WTC11 (cell line): ENCODE measurements around the gene LILRB3. TPM values are rescaled to one million over a fixed set of nuclear protein-coding genes. Genes with fewer than 3 reads are reported as not detected.
A peak's percentile ranks its signal among the peaks of the same experiment; 100 is the strongest.
"Not testable (repeated sequence)": the region's sequence is repeated elsewhere in the genome, so short reads cannot be mapped to it uniquely, and the experiment has no call there.

Experiments
- ATAC-seq: fragments of 200-7000 bp; cut with Tn5 transposase; 2 replicates; pipeline ENCODE4 v1.10.0; 2021; ENCODE audit warnings: mild to moderate bottlenecking, moderate library complexity
- CTCF ChIA-PET: fragments of 300-600 bp; sonication (Branson Sonifier 250); formaldehyde crosslinking; loops from one replicate; lab custom pipeline; 2021; ENCODE audit warnings: antibody characterized with exemption; lab: Charles Lee
- POLR2A ChIA-PET: fragments of 350-600 bp; sonication (Branson Sonifier 250); formaldehyde crosslinking; loops from one replicate; lab custom pipeline; 2021; ENCODE audit warnings: antibody characterized with exemption; lab: Charles Lee
- DNase-seq: peaks from one replicate; pipeline ENCODE4 v3.0.0; 2021; ENCODE audit warnings: low spot score
- H3K27ac Mint-ChIP-seq: 2 replicates; pipeline ENCODE4 v1.8.0; 2021; ENCODE audit warnings: mixed read lengths
- H3K27me3 Mint-ChIP-seq: 2 replicates; pipeline ENCODE4 v1.8.0; 2021; ENCODE audit warnings: low read depth, mild to moderate bottlenecking, moderate library complexity, mixed read lengths
- H3K36me3 Mint-ChIP-seq: 2 replicates; pipeline ENCODE4 v1.8.0; 2021; ENCODE audit warnings: mixed read lengths
- H3K4me1 Mint-ChIP-seq: 2 replicates; pipeline ENCODE4 v1.8.0; 2022; ENCODE audit warnings: mixed read lengths
- H3K4me3 Mint-ChIP-seq: 2 replicates; pipeline ENCODE4 v1.8.0; 2021; ENCODE audit warnings: mild to moderate bottlenecking, moderate library complexity, mixed read lengths
- H3K9me3 Mint-ChIP-seq: 2 replicates; pipeline ENCODE4 v1.8.0; 2021; ENCODE audit warnings: mixed read lengths
- CTCF ChIP-seq: fragments of 200-600 bp; IDR thresholded peaks from 2 replicates; pipeline ENCODE4 v1.8.0; 2022; ENCODE audit warnings: antibody characterized with exemption
- E2F4 ChIP-seq: sonication (generic); formaldehyde crosslinking; IDR thresholded peaks from 2 replicates; pipeline ENCODE4 v1.8.1; 2022; ENCODE audit warnings: low read depth, mild to moderate bottlenecking, moderate library complexity, missing genetic modification reagents, borderline replicate concordance
- E2F5 ChIP-seq: sonication (generic); formaldehyde crosslinking; IDR thresholded peaks from 2 replicates; pipeline ENCODE4 v1.8.1; 2022; ENCODE audit warnings: mild to moderate bottlenecking, moderate library complexity, missing genetic modification reagents
- ETV6 ChIP-seq: sonication (generic); formaldehyde crosslinking; IDR thresholded peaks from 2 replicates; pipeline ENCODE4 v1.8.1; 2022; ENCODE audit warnings: mild to moderate bottlenecking, missing genetic modification reagents
- FOXK1 ChIP-seq: sonication (generic); formaldehyde crosslinking; IDR thresholded peaks from 2 replicates; pipeline ENCODE4 v1.8.0; 2022; ENCODE audit warnings: mild to moderate bottlenecking, moderate library complexity, missing genetic modification reagents
- HMGXB4 ChIP-seq: sonication (generic); formaldehyde crosslinking; IDR thresholded peaks from 2 replicates; pipeline ENCODE4 v1.8.1; 2023; ENCODE audit warnings: mild to moderate bottlenecking, moderate library complexity, missing genetic modification reagents
- MAX ChIP-seq: sonication (generic); formaldehyde crosslinking; IDR thresholded peaks from 2 replicates; pipeline ENCODE4 v1.8.0; 2022; ENCODE audit warnings: mild to moderate bottlenecking, missing genetic modification reagents
- RORB ChIP-seq: fragments of 250-450 bp; sonication (Bioruptor Pico); IDR thresholded peaks from 2 replicates; pipeline ENCODE4 v1.9.0; 2021; ENCODE audit warnings: mild to moderate bottlenecking
- SMAD3 ChIP-seq: sonication (generic); formaldehyde crosslinking; IDR thresholded peaks from 2 replicates; pipeline ENCODE4 v1.8.0; 2022; ENCODE audit warnings: missing genetic modification reagents, mild to moderate bottlenecking, borderline replicate concordance
- SP1 ChIP-seq: sonication (generic); formaldehyde crosslinking; conservative IDR thresholded peaks from 2 replicates; pipeline ENCODE4 v1.8.1; 2022; ENCODE audit warnings: missing genetic modification reagents
- TEAD1 ChIP-seq: sonication (generic); formaldehyde crosslinking; IDR thresholded peaks from 2 replicates; pipeline ENCODE4 v1.8.0; 2022; ENCODE audit warnings: mild to moderate bottlenecking, missing genetic modification reagents
- ZBTB21 ChIP-seq: sonication (generic); formaldehyde crosslinking; IDR thresholded peaks from 2 replicates; pipeline ENCODE4 v1.8.1; 2023; ENCODE audit warnings: mild to moderate bottlenecking, missing genetic modification reagents, borderline replicate concordance
- ZBTB43 ChIP-seq: sonication (generic); formaldehyde crosslinking; IDR thresholded peaks from 2 replicates; pipeline ENCODE4 v1.8.1; 2023; ENCODE audit warnings: mild to moderate bottlenecking, missing genetic modification reagents
- ZNF138 ChIP-seq: sonication (generic); formaldehyde crosslinking; conservative IDR thresholded peaks from 2 replicates; pipeline ENCODE4 v1.8.1; 2022; ENCODE audit warnings: mild to moderate bottlenecking, moderate library complexity, missing genetic modification reagents
- ZNF232 ChIP-seq: sonication (generic); formaldehyde crosslinking; IDR thresholded peaks from 2 replicates; pipeline ENCODE4 v1.8.0; 2022; ENCODE audit warnings: mild to moderate bottlenecking, missing genetic modification reagents
- total RNA-seq: library from RNA; stranded (reverse); gene quantifications from 3 replicates; pipeline ENCODE4 v1.2.3, GENCODE V29; 2021

The LILRB3 gene
- total RNA-seq, 1 experiment from 2014 or later, result not detected

- no peak overlapping the region for H3K4me3 Mint-ChIP-seq
- no peak overlapping the region for H3K27ac Mint-ChIP-seq
- peaks cover 32% of the 10 kb centered on the region for H3K36me3 Mint-ChIP-seq
- H3K9me3 Mint-ChIP-seq, result no peaks in the 10 kb centered on the region
- no peak for DNase-seq
- TF ChIP-seq SP1 (CRISPR knock-in tag) (no peak), E2F4 (CRISPR knock-in tag) (0 out of 2 replicates have a peak, but pooled peaks have one; percentile 2), TEAD1 (CRISPR knock-in tag) (no peak)
- no peaks in the 10 kb centered on the region for H3K27me3 Mint-ChIP-seq
- ChIA-PET POLR2A (no interaction called here), CTCF (interaction anchor here (0.7 to 1.2 kb wide), 2 partner anchors 12 to 82 kb away, joined by 3 read pairs; no protein-coding TSS in a partner anchor)
- no peak for ATAC-seq
- H3K4me1 Mint-ChIP-seq, result peaks cover 28% of the 10 kb centered on the region
These were observed 39.4 kb downstream of the LILRB3 start for GRCh38 chr19:54183431-54183830.

GRCh38 chr19:54181894-54182293 is 40.9 kb downstream of the LILRB3 start:
- H3K27me3 Mint-ChIP-seq, ATAC-seq, POLR2A ChIA-PET, H3K27ac Mint-ChIP-seq, H3K4me3 Mint-ChIP-seq, H3K9me3 Mint-ChIP-seq, DNase-seq: not testable (repeated sequence)
- peaks cover 30% of the 10 kb centered on the region for H3K36me3 Mint-ChIP-seq
- CTCF ChIA-PET, result interaction anchor here (1.1 to 1.5 kb wide), 2 partner anchors 9 to 84 kb away, joined by 4 to 6 read pairs; partner anchors contain the start of gene TMC4
- peaks cover 18% of the 10 kb centered on the region for H3K4me1 Mint-ChIP-seq

GRCh38 chr19:54180691-54181091 is 42.1 kb downstream of the LILRB3 start:
- no peak overlapping the region for H3K27ac Mint-ChIP-seq
- H3K4me1 Mint-ChIP-seq, result peaks cover 17% of the 10 kb centered on the region
- TF ChIP-seq SMAD3 (CRISPR knock-in tag) (no peak), RORB (no peak)

GRCh38 chr19:54179921-54180461 is 42.8 kb downstream of the LILRB3 start:
- peak overlapping the region; percentile 63 for H3K27ac Mint-ChIP-seq
- H3K4me3 Mint-ChIP-seq, result no peak overlapping the region
- TF ChIP-seq E2F5, result 0 out of 2 replicates have a peak, but pooled peaks have one; percentile 34
- TF ChIP-seq ETV6, result 0 out of 2 replicates have a peak, but pooled peaks have one; percentile 40
- no peak for TF ChIP-seq ZNF138
- 0 out of 2 replicates have a peak, but pooled peaks have one; percentile 24 for TF ChIP-seq ZBTB21 (CRISPR knock-in tag)
- TF ChIP-seq FOXK1 (CRISPR knock-in tag), result peak; percentile 64; the same call in 1 of the 2 replicates
- TF ChIP-seq SP1 (CRISPR knock-in tag), result 0 out of 2 replicates have a peak, but pooled peaks have one; percentile 47
- TF ChIP-seq ZNF232 (CRISPR knock-in tag), result no peak
- DNase-seq, result peak; percentile 94
- POLR2A ChIA-PET, result interaction anchor here (0.8 to 1.3 kb wide), 4 partner anchors 9 to 137 kb away, joined by 3 to 13 read pairs (median 4); partner anchors contain the start of genes LENG1 and MBOAT7
- H3K9me3 Mint-ChIP-seq, result no peaks in the 10 kb centered on the region
- ATAC-seq, result peak; percentile 95
- H3K27me3 Mint-ChIP-seq, result no peaks in the 10 kb centered on the region
- peaks cover 14% of the 10 kb centered on the region for H3K4me1 Mint-ChIP-seq
- CTCF ChIA-PET, result interaction anchor here (0.7 to 2.3 kb wide), 20 partner anchors 9 to 259 kb away, joined by 3 to 84 read pairs (median 4); partner anchors contain the start of genes CNOT3, MBOAT7, PRPF31 and TFPT
- peaks cover 26% of the 10 kb centered on the region for H3K36me3 Mint-ChIP-seq

More at GRCh38 chr19:54180691-54181091, 42.1 kb downstream of the LILRB3 start:
- Mint-ChIP-seq H3K36me3 (peaks cover 28% of the 10 kb centered on the region), H3K9me3 (no peaks in the 10 kb centered on the region), H3K27me3 (no peaks in the 10 kb centered on the region), H3K4me3 (no peak overlapping the region)
- ATAC-seq, result no peak
- POLR2A ChIA-PET, result interaction anchor here (1.0 to 1.3 kb wide), 3 partner anchors 9 to 136 kb away, joined by 4 to 13 read pairs (median 5); partner anchors contain the start of gene MBOAT7
- no peak for DNase-seq
- CTCF ChIA-PET, result interaction anchor here (0.7 to 2.3 kb wide), 15 partner anchors 9 to 259 kb away, joined by 3 to 84 read pairs (median 5); partner anchors contain the start of genes CNOT3, MBOAT7, TSEN34 and TTYH1

GRCh38 chr19:54179262-54179852 is 43.5 kb downstream of the LILRB3 start:
- ATAC-seq, result no peak
- ChIA-PET POLR2A (interaction anchor here (0.8 to 1.3 kb wide), 4 partner anchors 10 to 138 kb away, joined by 3 to 13 read pairs (median 4); partner anchors contain the start of genes LENG1 and MBOAT7), CTCF (interaction anchor here (0.7 to 2.3 kb wide), 19 partner anchors 8 to 260 kb away, joined by 3 to 84 read pairs (median 4); partner anchors contain the start of genes CNOT3, MBOAT7, PRPF31 and TFPT)
- H3K9me3 Mint-ChIP-seq, result no peaks in the 10 kb centered on the region
- peaks cover 14% of the 10 kb centered on the region for H3K4me1 Mint-ChIP-seq
- peaks cover 26% of the 10 kb centered on the region for H3K36me3 Mint-ChIP-seq
- no peaks in the 10 kb centered on the region for H3K27me3 Mint-ChIP-seq
- DNase-seq, result no peak
- H3K4me3 Mint-ChIP-seq, result no peak overlapping the region
- peak overlapping the region; percentile 63 for H3K27ac Mint-ChIP-seq
- TF ChIP-seq CTCF (no peak), ZNF138 (no peak), MAX (CRISPR knock-in tag) (no peak), HMGXB4 (CRISPR knock-in tag) (no peak), ZBTB43 (CRISPR knock-in tag) (no peak)
